ENCODE data around the gene PLEKHH3. TPM values are rescaled to one million over a fixed set of nuclear protein-coding genes. Genes with fewer than 3 reads are reported as not detected.

PLEKHH3 gene
- total RNA-seq, 1 experiment from 2014 or later, result 21.4 TPM

GRCh38 chr17:42640121-42640520, 36.7 kb downstream of the PLEKHH3 start:
- no peak overlapping the region for H3K9ac ChIP-seq (ENCODE audit: extremely low read depth, insufficient read length, low read length)

More at GRCh38 chr17:42640121-42640520, 36.7 kb downstream of the PLEKHH3 start:
- DNase-seq, result no peak
- no peaks in the 10 kb centered on the region for H3K9me3 ChIP-seq (ENCODE audit: control insufficient read depth, low read depth, low read length)
- no peaks in the 10 kb centered on the region for H3K23me2 ChIP-seq (ENCODE audit: insufficient read length, low read depth, low read length, poor library complexity, severe bottlenecking)
- no peak overlapping the region for H4K91ac ChIP-seq (ENCODE audit: insufficient read length, low read depth, low read length)
- no peak overlapping the region for H3K23ac ChIP-seq (ENCODE audit: insufficient read length, low read depth, low read length)
- no peak overlapping the region for H4K8ac ChIP-seq (replicated peaks; ENCODE audit: insufficient read length, low read depth, low read length)
- no peak overlapping the region for H2AK5ac ChIP-seq (ENCODE audit: insufficient read length, low read length)
- no CpG with 5 or more reads among the region's 4 CpGs for WGBS (ENCODE audit: extremely low coverage, insufficient read length, low lambda C conversion rate)
- no peak overlapping the region for H3K4ac ChIP-seq (ENCODE audit: low read depth, low read length)
- H3K27me3 ChIP-seq (ENCODE audit: insufficient read depth, low read length), result no peaks in the 10 kb centered on the region
- Mint-ChIP-seq H3K27me3 (ENCODE audit: low read depth) (peaks cover 3% of the 10 kb centered on the region; the same call in 1 of the 2 replicates), H3K9me3 (no peaks in the 10 kb centered on the region), H3K27ac (no peak overlapping the region), H3K36me3 (ENCODE audit: insufficient read depth in 1 of 3, low read depth in 3 of 3) (no peaks in the 10 kb centered on the region), H3K4me1 (peaks cover 8 to 9% of the 10 kb centered on the region in 2 experiments), H3K4me3 (no peak overlapping the region)
- H3K27ac ChIP-seq (ENCODE audit: insufficient read length, low read depth, low read length), result no peak overlapping the region
- no peaks in the 10 kb centered on the region for H3K4me1 ChIP-seq (ENCODE audit: insufficient read depth, low read length)
- H3K79me2 ChIP-seq (ENCODE audit: insufficient read depth, low read length), result no peaks in the 10 kb centered on the region
- H3K18ac ChIP-seq (ENCODE audit: insufficient read length, low read depth, low read length), result no peak overlapping the region
- H3T11ph ChIP-seq (ENCODE audit: low read length), result no peak overlapping the region
- no peak overlapping the region for H3K4me2 ChIP-seq (ENCODE audit: insufficient read depth, insufficient read length, low read length)
- no peak overlapping the region for H2BK5ac ChIP-seq (ENCODE audit: insufficient read length, low read length)
- H2AFZ ChIP-seq (ENCODE audit: low read length), result no peak overlapping the region
- no peak overlapping the region for H2BK120ac ChIP-seq (ENCODE audit: low read depth, low read length, poor library complexity, severe bottlenecking)
- no peaks in the 10 kb centered on the region for H4K20me1 ChIP-seq (ENCODE audit: control insufficient read depth, insufficient read depth, insufficient read length)
- H3K56ac ChIP-seq (ENCODE audit: insufficient read length, low read depth, low read length), result no peak overlapping the region
- H2BK20ac ChIP-seq (ENCODE audit: low read depth, low read length, poor library complexity, severe bottlenecking), result no peak overlapping the region
- no peak overlapping the region for H3K14ac ChIP-seq (ENCODE audit: insufficient read depth, low read length)
- H2BK15ac ChIP-seq (ENCODE audit: low read depth, low read length), result no peak overlapping the region
- no peak overlapping the region for H2BK12ac ChIP-seq (ENCODE audit: insufficient read length, low read depth, low read length)
- no peak overlapping the region for H4K5ac ChIP-seq (ENCODE audit: insufficient read length, low read depth, low read length)
- no peak for TF ChIP-seq CTCF (conservative IDR thresholded peaks at IDR 0.05)
- no peaks in the 10 kb centered on the region for H3K79me1 ChIP-seq (ENCODE audit: insufficient read depth, low read depth, low read length, poor library complexity, severe bottlenecking)
